Right lobe of liver (tissue), 6 donors: Measurements from ENCODE around the gene PDGFB. TPM values are rescaled to one million over a fixed set of nuclear protein-coding genes. Genes with fewer than 3 reads are reported as not detected.
A peak's percentile ranks its signal among the peaks of the same experiment; 100 is the strongest.

Experiments used
- ATAC-seq, 4 donors: fragments of 200-7000 bp; cut with Tn5 transposase; one replicate each; pipeline ENCODE4 v1.9.1; 2020; ENCODE audit warnings: mild to moderate bottlenecking in 4 of 4, moderate library complexity in 4 of 4
- DNase-seq, 3 donors: peaks; one replicate each; pipeline ENCODE4 v3.0.0-alpha.2; 2020
- H3K27ac ChIP-seq, 3 donors: fragments of 200-600 bp; one replicate each; pipeline ENCODE4 v1.8.0; 2022
- H3K27me3 ChIP-seq, 2 donors: fragments of 200-600 bp; one replicate each; pipeline ENCODE4 v1.8.0; 2022
- H3K36me3 ChIP-seq, 4 donors: fragments of 200-600 bp; sonication (generic) in 1 of 4; one replicate each; pipeline versions ENCODE4 v1.5.1 to v1.8.0; 2017 to 2022; ENCODE audit warnings: control low read depth in 1 of 4
- H3K4me1 ChIP-seq, 4 donors: fragments of 200-600 bp; sonication (generic) in 1 of 4; one replicate each; pipeline versions ENCODE4 v1.5.1 to v1.8.0; 2017 to 2022; ENCODE audit warnings: control low read depth in 1 of 4
- H3K4me3 ChIP-seq, 3 donors: fragments of 200-600 bp; one replicate each; pipeline ENCODE4 v1.8.0; 2022
- H3K9me3 ChIP-seq, 4 donors: fragments of 200-600 bp; sonication (generic) in 1 of 4; one replicate each; pipeline versions ENCODE4 v1.5.1 to v1.8.0; 2017 to 2022; ENCODE audit warnings: control low read depth in 1 of 4
- CTCF ChIP-seq, 4 donors: fragments of 200-600 bp in 3 of 4; fragments of 450-650 bp in 1 of 4; IDR thresholded peaks; one replicate each; pipeline versions ENCODE4 v1.5.1 to v1.8.0; 2016 to 2022; ENCODE audit warnings: antibody characterized with exemption in 4 of 4, mild to moderate bottlenecking in 2 of 4
- POLR2A ChIP-seq: fragments of 450-650 bp; IDR thresholded peaks from one replicate; pipeline ENCODE4 v1.6.1; 2017; ENCODE audit warnings: antibody characterized with exemption, mild to moderate bottlenecking
- WGBS: methylation state at CpG from one replicate; pipeline ENCODE4 v1.1.6; 2018; ENCODE audit warnings: low coverage, low lambda C conversion rate; ENCODE audit not compliant: insufficient coverage; ENCODE audit errors: missing lambda C conversion rate; 5-methylcytosine and 5-hydroxymethylcytosine counted together
- intact Hi-C, 2 donors: fragments of 100-400 bp; cut with DNase I; formaldehyde crosslinking; loops; one replicate each; pipeline versions ENCODE4 v1.11.2 to v1.14.1; 2022
- total RNA-seq, 6 experiments: library from RNA; depleted of rRNA in 2 of 6; stranded (reverse); fragments of >200 nt in 2 of 6; fragmentation: NEBNext Ultra II Directional in 3 of 6; extraction: Animal tissue kit (Norgen Biotek cat#: 25700) in 3 of 6; gene quantifications; one replicate each; pipeline versions ENCODE4 v1.1.0 to v1.2.4, GENCODE V29; 2016 to 2023
- donor health status: DM: no; HTN: yes; CAD: no.
- donor health status: DM: no; HTN: no; CAD: no.
- donor health status: DM: no; HTN: no; CAD: no.
- donor health status: DM: no; HTN: yes; CAD: no.
- donor health status: DM: no; HTN: yes; CAD: no.

The PDGFB gene
- total RNA-seq, 6 experiments from 2014 or later: 0.90 to 10.2 (median 3.3) TPM

- Histone ChIP-seq H3K9me3 (no peaks in the 10 kb centered on the region), H3K27ac (no peak overlapping the region), H3K4me3 (no peak overlapping the region), H3K4me1 (no peaks in the 10 kb centered on the region), H3K36me3 (no peaks in the 10 kb centered on the region), H3K27me3 (no peaks in the 10 kb centered on the region)
- 65% methylated on average over 6 of the region's 11 CpGs for WGBS
- DNase-seq (no peak), ATAC-seq (peak in 1 of 4 donors; percentile 6)
- intact Hi-C loops: no loop called here
- TF ChIP-seq CTCF (IDR thresholded peaks at IDR 0.05) (no peak), POLR2A (no peak)
Observed at GRCh38 chr22:39208013-39208680, 36.6 kb downstream of the PDGFB start.

GRCh38 chr22:39207141-39208012, 37.4 kb downstream of the PDGFB start:
- intact Hi-C loops: no loop called here
- Histone ChIP-seq H3K4me3 (no peak overlapping the region), H3K4me1 (no peaks in the 10 kb centered on the region), H3K9me3 (no peaks in the 10 kb centered on the region), H3K36me3 (no peaks in the 10 kb centered on the region), H3K27ac (no peak overlapping the region), H3K27me3 (no peaks in the 10 kb centered on the region)
- TF ChIP-seq CTCF (IDR thresholded peaks at IDR 0.05): no peak
- TF ChIP-seq POLR2A: no peak
- WGBS: 20% methylated on average over 2 of the region's 15 CpGs
- DNase-seq: no peak
- peak in 1 of 4 donors; percentile 8 for ATAC-seq

- 65% methylated on average over 3 of the region's 7 CpGs for WGBS
- intact Hi-C loops: no loop called here
- ATAC-seq: no peak
Observed at GRCh38 chr22:39206491-39206890, 38.3 kb downstream of the PDGFB start.

GRCh38 chr22:39205344-39206021, 39.3 kb downstream of the PDGFB start:
- TF ChIP-seq CTCF (IDR thresholded peaks at IDR 0.05) (no peak), POLR2A (no peak)
- Histone ChIP-seq H3K9me3 (no peaks in the 10 kb centered on the region), H3K27ac (no peak overlapping the region), H3K27me3 (no peaks in the 10 kb centered on the region), H3K36me3 (no peaks in the 10 kb centered on the region), H3K4me1 (no peaks in the 10 kb centered on the region), H3K4me3 (no peak overlapping the region)
- DNase-seq (no peak), ATAC-seq (peak in 3 of 4 donors; percentile 10 to 56 (median 13))
- intact Hi-C loops: no loop called here
- WGBS: 45% methylated on average over 4 of the region's 8 CpGs

More at GRCh38 chr22:39206491-39206890, 38.3 kb downstream of the PDGFB start:
- no peak overlapping the region for H3K27ac ChIP-seq
- H3K9me3 ChIP-seq: no peaks in the 10 kb centered on the region
- H3K4me3 ChIP-seq: no peak overlapping the region
- no peak for TF ChIP-seq CTCF (IDR thresholded peaks at IDR 0.05)
- TF ChIP-seq POLR2A: no peak
- no peak for DNase-seq
- no peaks in the 10 kb centered on the region for H3K36me3 ChIP-seq
- no peaks in the 10 kb centered on the region for H3K4me1 ChIP-seq
- no peaks in the 10 kb centered on the region for H3K27me3 ChIP-seq
